Astrocyte (in vitro differentiated cells and primary cell): ENCODE data around the gene MED13L. TPM values are rescaled to one million over a fixed set of nuclear protein-coding genes. Genes with fewer than 3 reads are reported as not detected.

Source experiments
- DNase-seq: peaks from one replicate; pipeline ENCODE4 v3.0.0-alpha.2; 2010; ENCODE audit warnings: low read depth
- FAIRE-seq: peaks from 2 replicates; lab custom pipeline; 2011; peaks lifted over from hg19 to GRCh38; lab: Jason Lieb, UNC
- H2AFZ ChIP-seq: 2 replicates; pipeline ENCODE4 v1.6.0; 2012; ENCODE audit warnings: low read depth, low read length, inconsistent platforms
- H3K27ac ChIP-seq: 2 replicates; pipeline ENCODE4 v1.5.1; 2011; ENCODE audit warnings: low read depth, low read length, inconsistent platforms
- H3K27me3 ChIP-seq: 2 replicates; pipeline ENCODE4 v1.6.0; 2011; ENCODE audit warnings: low read length, inconsistent platforms; ENCODE audit not compliant: insufficient read depth
- H3K36me3 ChIP-seq: 2 replicates; pipeline ENCODE4 v1.5.1; 2011; ENCODE audit warnings: low read length, inconsistent platforms; ENCODE audit not compliant: insufficient read depth
- H3K4me1 ChIP-seq: 2 replicates; pipeline ENCODE4 v1.5.1; 2011; ENCODE audit warnings: low read length, inconsistent platforms; ENCODE audit not compliant: insufficient read depth
- H3K4me2 ChIP-seq: 2 replicates; pipeline ENCODE4 v1.6.0; 2012; ENCODE audit warnings: low read length, inconsistent platforms
- H3K4me3 ChIP-seq: 2 replicates; pipeline ENCODE4 v1.5.1; 2011; ENCODE audit warnings: low read depth, mild to moderate bottlenecking, low read length, inconsistent platforms; ENCODE audit not compliant: insufficient read depth
- H3K79me2 ChIP-seq: 2 replicates; pipeline ENCODE4 v1.6.0; 2012; ENCODE audit warnings: mild to moderate bottlenecking, low read length, inconsistent platforms; ENCODE audit not compliant: insufficient read depth
- H3K9ac ChIP-seq: 2 replicates; pipeline ENCODE4 v1.6.0; 2012; ENCODE audit warnings: mild to moderate bottlenecking, low read length, inconsistent platforms
- H3K9me3 ChIP-seq: 2 replicates; pipeline ENCODE4 v1.5.1; 2012; ENCODE audit warnings: low read depth, mild to moderate bottlenecking, low read length, inconsistent platforms; ENCODE audit not compliant: insufficient read depth
- H4K20me1 ChIP-seq: 2 replicates; pipeline ENCODE4 v1.6.0; 2012; ENCODE audit warnings: low read length, inconsistent platforms; ENCODE audit not compliant: insufficient read depth
- H3K27ac Mint-ChIP-seq: one replicate; pipeline ENCODE4 v1.8.0; 2021; ENCODE audit warnings: mild to moderate bottlenecking, mixed read lengths; ENCODE audit not compliant: unreplicated experiment
- H3K27me3 Mint-ChIP-seq: one replicate; pipeline ENCODE4 v1.8.0; 2021; ENCODE audit warnings: low read depth, mixed read lengths; ENCODE audit not compliant: unreplicated experiment
- H3K36me3 Mint-ChIP-seq: one replicate; pipeline ENCODE4 v1.8.0; 2021; ENCODE audit warnings: low read depth, mixed read lengths; ENCODE audit not compliant: unreplicated experiment
- H3K4me1 Mint-ChIP-seq: one replicate; pipeline ENCODE4 v1.8.0; 2021; ENCODE audit warnings: low read depth, mixed read lengths; ENCODE audit not compliant: unreplicated experiment
- H3K4me3 Mint-ChIP-seq: one replicate; pipeline ENCODE4 v1.8.0; 2021; ENCODE audit warnings: mild to moderate bottlenecking, moderate library complexity, mixed read lengths; ENCODE audit not compliant: unreplicated experiment
- H3K9me3 Mint-ChIP-seq: one replicate; pipeline ENCODE4 v1.8.0; 2021; ENCODE audit warnings: mild to moderate bottlenecking, mixed read lengths; ENCODE audit not compliant: unreplicated experiment
- EZH2 ChIP-seq: IDR thresholded peaks from 2 replicates; pipeline ENCODE4 v1.6.1; 2012; ENCODE audit warnings: mild to moderate bottlenecking, low read length, inconsistent platforms; ENCODE audit not compliant: insufficient read depth
- total RNA-seq: library from RNA; stranded (reverse); gene quantifications from 2 replicates; pipeline ENCODE4 v1.2.1, GENCODE V29; 2021
- TF ChIP-seq, protein P1 (sequence below): IDR thresholded peaks from 2 replicates; pipeline ENCODE4 v1.5.1; 2011; ENCODE audit warnings: low read depth, mild to moderate bottlenecking, inconsistent platforms, low read length, moderate library complexity; ENCODE audit not compliant: insufficient read depth

Gene MED13L
- total RNA-seq, 1 donor from 2014 or later, result 153 TPM

DNA sequence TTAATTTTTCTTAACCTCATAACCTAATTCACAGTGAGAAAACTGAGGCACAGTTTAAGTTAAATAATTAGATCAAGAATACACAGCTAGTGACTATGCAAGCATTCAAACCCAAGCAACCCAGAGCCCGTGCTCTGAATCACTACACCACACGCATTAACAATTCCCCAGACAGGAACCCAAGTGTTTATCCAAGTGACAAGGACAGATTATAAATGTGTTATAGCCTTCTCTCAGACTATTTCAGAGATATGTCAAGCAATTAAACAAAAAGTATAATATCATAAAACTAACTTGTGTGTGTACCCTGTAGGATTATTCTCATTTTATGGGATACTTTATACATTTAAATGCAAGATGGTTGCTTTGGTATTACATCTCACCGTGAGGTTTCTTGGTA is 43.8 kb downstream of the MED13L start:
- no peak for FAIRE-seq
- no peak overlapping the region for H3K9ac ChIP-seq
- peaks cover 11% of the 10 kb centered on the region for H3K4me1 ChIP-seq
- no peaks in the 10 kb centered on the region for H3K36me3 Mint-ChIP-seq
- no peak for TF ChIP-seq EZH2
- TF ChIP-seq, protein P1, sequence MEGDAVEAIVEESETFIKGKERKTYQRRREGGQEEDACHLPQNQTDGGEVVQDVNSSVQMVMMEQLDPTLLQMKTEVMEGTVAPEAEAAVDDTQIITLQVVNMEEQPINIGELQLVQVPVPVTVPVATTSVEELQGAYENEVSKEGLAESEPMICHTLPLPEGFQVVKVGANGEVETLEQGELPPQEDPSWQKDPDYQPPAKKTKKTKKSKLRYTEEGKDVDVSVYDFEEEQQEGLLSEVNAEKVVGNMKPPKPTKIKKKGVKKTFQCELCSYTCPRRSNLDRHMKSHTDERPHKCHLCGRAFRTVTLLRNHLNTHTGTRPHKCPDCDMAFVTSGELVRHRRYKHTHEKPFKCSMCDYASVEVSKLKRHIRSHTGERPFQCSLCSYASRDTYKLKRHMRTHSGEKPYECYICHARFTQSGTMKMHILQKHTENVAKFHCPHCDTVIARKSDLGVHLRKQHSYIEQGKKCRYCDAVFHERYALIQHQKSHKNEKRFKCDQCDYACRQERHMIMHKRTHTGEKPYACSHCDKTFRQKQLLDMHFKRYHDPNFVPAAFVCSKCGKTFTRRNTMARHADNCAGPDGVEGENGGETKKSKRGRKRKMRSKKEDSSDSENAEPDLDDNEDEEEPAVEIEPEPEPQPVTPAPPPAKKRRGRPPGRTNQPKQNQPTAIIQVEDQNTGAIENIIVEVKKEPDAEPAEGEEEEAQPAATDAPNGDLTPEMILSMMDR, result no peak
- H3K27ac ChIP-seq, result no peak overlapping the region
- no peak overlapping the region for H2AFZ ChIP-seq
- peaks cover 79% of the 10 kb centered on the region for H4K20me1 ChIP-seq
- no peak overlapping the region for H3K4me3 Mint-ChIP-seq
- no peaks in the 10 kb centered on the region for H3K27me3 Mint-ChIP-seq
- DNase-seq, result peak; percentile 46
- peaks cover 25% of the 10 kb centered on the region for H3K4me1 Mint-ChIP-seq
- no peak overlapping the region for H3K4me2 ChIP-seq
- peaks cover 98% of the 10 kb centered on the region for H3K79me2 ChIP-seq
- no peaks in the 10 kb centered on the region for H3K27me3 ChIP-seq
- H3K9me3 Mint-ChIP-seq, result no peaks in the 10 kb centered on the region
- H3K4me3 ChIP-seq, result no peak overlapping the region
- H3K9me3 ChIP-seq, result no peaks in the 10 kb centered on the region
- no peak overlapping the region for H3K27ac Mint-ChIP-seq
- H3K36me3 ChIP-seq, result no peaks in the 10 kb centered on the region

DNA sequence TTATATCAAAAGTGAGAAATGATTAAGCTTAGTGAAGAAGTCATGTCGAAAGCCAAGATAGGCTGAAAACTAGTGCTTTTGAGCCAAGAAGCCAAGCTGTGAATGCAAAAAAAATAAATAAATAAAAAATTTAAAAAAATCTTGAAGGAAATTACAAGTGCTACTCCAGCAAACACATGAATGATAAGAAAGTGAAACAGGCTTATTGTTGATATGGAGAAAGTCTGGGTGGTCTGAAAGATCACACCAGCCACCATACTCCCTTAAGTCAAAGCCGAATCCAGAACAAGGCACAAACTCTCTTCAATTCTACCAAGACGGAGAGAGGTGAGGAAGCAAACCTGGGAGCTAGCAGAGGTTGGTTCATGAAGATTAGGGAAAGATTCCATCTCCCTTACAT is 49.7 kb downstream of the MED13L start:
- H3K36me3 ChIP-seq, result no peaks in the 10 kb centered on the region
- no peak for DNase-seq
- Mint-ChIP-seq H3K9me3 (no peaks in the 10 kb centered on the region), H3K4me1 (peaks cover 3% of the 10 kb centered on the region), H3K27ac (no peak overlapping the region), H3K27me3 (no peaks in the 10 kb centered on the region), H3K4me3 (no peak overlapping the region), H3K36me3 (peaks cover 6% of the 10 kb centered on the region)
- no peak overlapping the region for H3K4me3 ChIP-seq
- no peaks in the 10 kb centered on the region for H3K27me3 ChIP-seq
- H3K9ac ChIP-seq, result no peak overlapping the region
- peaks cover 97% of the 10 kb centered on the region for H3K79me2 ChIP-seq
- no peak for FAIRE-seq
- no peak overlapping the region for H3K27ac ChIP-seq
- H4K20me1 ChIP-seq, result peaks cover 71% of the 10 kb centered on the region
- H2AFZ ChIP-seq, result no peak overlapping the region
- H3K4me2 ChIP-seq, result no peak overlapping the region
- no peaks in the 10 kb centered on the region for H3K4me1 ChIP-seq
- no peak for TF ChIP-seq EZH2
- TF ChIP-seq, protein P1, result no peak
- H3K9me3 ChIP-seq, result no peaks in the 10 kb centered on the region

DNA sequence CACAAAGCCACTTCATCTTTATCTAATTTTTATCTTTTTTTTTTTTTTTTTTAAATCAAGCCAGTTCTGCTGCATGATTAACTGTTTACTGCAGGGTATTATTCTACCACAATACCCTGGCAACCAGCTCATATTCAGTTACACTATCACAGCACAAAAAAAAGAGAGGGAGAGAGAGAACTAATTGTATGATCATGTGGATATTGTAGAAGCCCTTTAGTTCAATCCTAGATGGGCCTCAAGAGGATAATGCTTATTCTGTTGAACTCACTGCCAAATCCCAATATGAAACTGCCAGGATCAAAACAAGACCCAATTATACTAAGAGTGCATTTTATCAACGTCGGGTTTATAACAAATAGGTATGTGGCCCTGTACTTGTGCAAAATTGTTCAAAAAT is 51.5 kb downstream of the MED13L start:
- Mint-ChIP-seq H3K27ac (no peak overlapping the region), H3K4me3 (no peak overlapping the region), H3K4me1 (peaks cover 6% of the 10 kb centered on the region), H3K36me3 (peaks cover 6% of the 10 kb centered on the region), H3K27me3 (no peaks in the 10 kb centered on the region), H3K9me3 (no peaks in the 10 kb centered on the region)
- Histone ChIP-seq H3K27me3 (no peaks in the 10 kb centered on the region), H3K36me3 (no peaks in the 10 kb centered on the region), H3K79me2 (peaks cover 97% of the 10 kb centered on the region), H3K9ac (no peak overlapping the region), H2AFZ (no peak overlapping the region), H3K27ac (no peak overlapping the region), H3K4me3 (no peak overlapping the region), H3K4me1 (no peaks in the 10 kb centered on the region), H3K9me3 (no peaks in the 10 kb centered on the region), H4K20me1 (peaks cover 70% of the 10 kb centered on the region), H3K4me2 (no peak overlapping the region)
- no peak for FAIRE-seq
- TF ChIP-seq EZH2, result no peak
- TF ChIP-seq, protein P1, result no peak
- no peak for DNase-seq
